AG20443 (cell line): ENCODE measurements around the gene MACROD2.
"Not testable (repeated sequence)": the region's sequence is repeated elsewhere in the genome, so short reads cannot be mapped to it uniquely, and the experiment has no call there.

Experiments
- DNase-seq: peaks from one replicate; pipeline ENCODE4 v3.0.0; 2012; ENCODE audit warnings: low spot score, mixed read lengths

The MACROD2 gene

GRCh38 chr20:14992961-14993360 lies 997.6 kb downstream of the MACROD2 start:
- peak; percentile 13 for DNase-seq

GRCh38 chr20:14996883-14997672 lies 1001.8 kb downstream of the MACROD2 start:
- no peak for DNase-seq

- no peak for DNase-seq
Measured at GRCh38 chr20:14997791-14998190, 1002.5 kb downstream of the MACROD2 start.

- DNase-seq, result no peak
Measured at GRCh38 chr20:15005300-15005986, 1010.1 kb downstream of the MACROD2 start.

GRCh38 chr20:15011631-15012030 lies 1016.3 kb downstream of the MACROD2 start:
- DNase-seq, result no peak

- DNase-seq, result no peak
Measured at GRCh38 chr20:15012566-15012965, 1017.2 kb downstream of the MACROD2 start.

GRCh38 chr20:15016875-15017274 lies 1021.6 kb downstream of the MACROD2 start:
- DNase-seq, result not testable (repeated sequence)

GRCh38 chr20:15018966-15019365 lies 1023.6 kb downstream of the MACROD2 start:
- DNase-seq, result no peak

GRCh38 chr20:15020845-15021244 lies 1025.5 kb downstream of the MACROD2 start:
- DNase-seq, result no peak

- DNase-seq, result no peak
Measured at GRCh38 chr20:15022921-15023320, 1027.6 kb downstream of the MACROD2 start.

GRCh38 chr20:15026759-15027158 lies 1031.4 kb downstream of the MACROD2 start:
- DNase-seq, result no peak

GRCh38 chr20:15030826-15031225 lies 1035.5 kb downstream of the MACROD2 start:
- DNase-seq, result no peak

GRCh38 chr20:15031546-15032351 lies 1036.4 kb downstream of the MACROD2 start:
- no peak for DNase-seq

GRCh38 chr20:15032352-15032622 lies 1037.0 kb downstream of the MACROD2 start:
- no peak for DNase-seq

GRCh38 chr20:15033269-15033668 lies 1038.0 kb downstream of the MACROD2 start:
- DNase-seq, result no peak

- no peak for DNase-seq
Measured at GRCh38 chr20:15033891-15034290, 1038.6 kb downstream of the MACROD2 start.

GRCh38 chr20:15036948-15037347 lies 1041.6 kb downstream of the MACROD2 start:
- no peak for DNase-seq

- no peak for DNase-seq
Measured at GRCh38 chr20:15039088-15039752, 1043.9 kb downstream of the MACROD2 start.

- DNase-seq, result no peak
Measured at GRCh38 chr20:15042723-15043122, 1047.4 kb downstream of the MACROD2 start.

- peak; percentile 69 for DNase-seq
Measured at GRCh38 chr20:15045246-15045645, 1049.9 kb downstream of the MACROD2 start.

GRCh38 chr20:15047042-15047441 lies 1051.7 kb downstream of the MACROD2 start:
- DNase-seq, result no peak

- no peak for DNase-seq
Measured at GRCh38 chr20:15047601-15048000, 1052.3 kb downstream of the MACROD2 start.
